GM21526 (cell line): ENCODE results near the gene PRPS2.

Experiments used
- ATAC-seq: cut with Tn5 transposase; IDR thresholded peaks from one replicate; pipeline ENCODE4 v1.9.1; 2021; ENCODE audit warnings: moderate library complexity; ENCODE audit not compliant: unreplicated experiment, low FRiP score

The PRPS2 gene

GRCh38 chrX:12791257-12792228 is at the start of gene PRPS2:
Gene PRPS2, plus strand, starts transcription at chrX:12791412. Its CDS starts 86 bp downstream, at chrX:12791498.
- ATAC-seq, result peak; percentile 68

GRCh38 chrX:12741416-12741815 is 49.8 kb upstream of the PRPS2 start:
- ATAC-seq, result no peak

- ATAC-seq, result no peak
These were observed 43.8 kb upstream of the PRPS2 start for GRCh38 chrX:12747433-12747832.

- no peak for ATAC-seq
These were observed 39.3 kb upstream of the PRPS2 start for GRCh38 chrX:12751887-12752286.

GRCh38 chrX:12753366-12753765 is 37.8 kb upstream of the PRPS2 start:
- ATAC-seq, result no peak

- no peak for ATAC-seq
These were observed 32.9 kb upstream of the PRPS2 start for GRCh38 chrX:12758291-12758690.

- ATAC-seq, result no peak
These were observed 23.4 kb upstream of the PRPS2 start for GRCh38 chrX:12767856-12768255.

GRCh38 chrX:12768491-12768890 is 22.7 kb upstream of the PRPS2 start:
- no peak for ATAC-seq

- ATAC-seq, result no peak
These were observed 20.8 kb upstream of the PRPS2 start for GRCh38 chrX:12770440-12770839.

GRCh38 chrX:12771445-12772069 is 19.7 kb upstream of the PRPS2 start:
- peak; percentile 94 for ATAC-seq

- ATAC-seq, result no peak
These were observed 13.5 kb upstream of the PRPS2 start for GRCh38 chrX:12777670-12778069.

GRCh38 chrX:12779534-12779933 is 11.7 kb upstream of the PRPS2 start:
- ATAC-seq, result no peak

GRCh38 chrX:12788645-12789044 is 2.6 kb upstream of the PRPS2 start:
- no peak for ATAC-seq

- no peak for ATAC-seq
These were observed 1.2 kb upstream of the PRPS2 start for GRCh38 chrX:12789976-12790375.

- ATAC-seq, result peak; percentile 25
These were observed 341 bp upstream of the PRPS2 start for GRCh38 chrX:12790885-12791256.

- ATAC-seq, result no peak
These were observed 1.5 kb downstream of the PRPS2 start for GRCh38 chrX:12792711-12793110.

- no peak for ATAC-seq
These were observed 3.4 kb downstream of the PRPS2 start for GRCh38 chrX:12794654-12795053.

- ATAC-seq, result no peak
These were observed 7.4 kb downstream of the PRPS2 start for GRCh38 chrX:12798601-12799000.

GRCh38 chrX:12799118-12799517 is 7.9 kb downstream of the PRPS2 start:
- ATAC-seq, result no peak

GRCh38 chrX:12802741-12803140 is 11.5 kb downstream of the PRPS2 start:
- no peak for ATAC-seq

GRCh38 chrX:12804655-12805054 is 13.4 kb downstream of the PRPS2 start:
- ATAC-seq, result no peak

GRCh38 chrX:12805333-12805732 is 14.1 kb downstream of the PRPS2 start:
- ATAC-seq, result no peak
